ENCODE data around the gene CBLB.

The CBLB gene

GRCh38 chr3:105845488-105845887 lies 23.3 kb downstream of the CBLB start:
- no peak for DNase-seq (ENCODE audit: low read depth)

- DNase-seq (ENCODE audit: low read depth): no peak
These were observed 24.1 kb downstream of the CBLB start for GRCh38 chr3:105844704-105845103.

- no peak for DNase-seq (ENCODE audit: low read depth)
These were observed 24.8 kb downstream of the CBLB start for GRCh38 chr3:105843994-105844393.

- DNase-seq (ENCODE audit: low read depth): no peak
These were observed 25.9 kb downstream of the CBLB start for GRCh38 chr3:105842943-105843342.

GRCh38 chr3:105842449-105842848 lies 26.4 kb downstream of the CBLB start:
- no peak for DNase-seq (ENCODE audit: low read depth)

- no peak for DNase-seq (ENCODE audit: low read depth)
These were observed 30.9 kb downstream of the CBLB start for GRCh38 chr3:105837947-105838346.

GRCh38 chr3:105837143-105837740 lies 31.6 kb downstream of the CBLB start:
- DNase-seq (ENCODE audit: low read depth): no peak

GRCh38 chr3:105836533-105836932 lies 32.3 kb downstream of the CBLB start:
- DNase-seq (ENCODE audit: low read depth): no peak

- DNase-seq (ENCODE audit: low read depth): no peak
These were observed 33.2 kb downstream of the CBLB start for GRCh38 chr3:105835606-105836005.

- no peak for DNase-seq (ENCODE audit: low read depth)
These were observed 34.0 kb downstream of the CBLB start for GRCh38 chr3:105834768-105835167.

- no peak for DNase-seq (ENCODE audit: low read depth)
These were observed 36.2 kb downstream of the CBLB start for GRCh38 chr3:105832644-105833043.

- DNase-seq (ENCODE audit: low read depth): no peak
These were observed 38.0 kb downstream of the CBLB start for GRCh38 chr3:105830836-105831235.

GRCh38 chr3:105829871-105830622 lies 38.8 kb downstream of the CBLB start:
- no peak for DNase-seq (ENCODE audit: low read depth)

GRCh38 chr3:105829229-105829628 lies 39.6 kb downstream of the CBLB start:
- DNase-seq (ENCODE audit: low read depth): no peak

- DNase-seq (ENCODE audit: low read depth): no peak
These were observed 40.1 kb downstream of the CBLB start for GRCh38 chr3:105828703-105829102.

- DNase-seq (ENCODE audit: low read depth): no peak
These were observed 40.9 kb downstream of the CBLB start for GRCh38 chr3:105827959-105828358.

- DNase-seq (ENCODE audit: low read depth): no peak
These were observed 41.8 kb downstream of the CBLB start for GRCh38 chr3:105826778-105827634.

- DNase-seq (ENCODE audit: low read depth): no peak
These were observed 44.7 kb downstream of the CBLB start for GRCh38 chr3:105824129-105824528.

- DNase-seq (ENCODE audit: low read depth): no peak
These were observed 45.5 kb downstream of the CBLB start for GRCh38 chr3:105823149-105823867.

GRCh38 chr3:105822171-105823123 lies 46.4 kb downstream of the CBLB start:
- DNase-seq (ENCODE audit: low read depth): no peak

- no peak for DNase-seq (ENCODE audit: low read depth)
These were observed 47.4 kb downstream of the CBLB start for GRCh38 chr3:105821433-105821832.
